HG03575 (cell line): ENCODE measurements around the gene CKS1B.

Experiments used
- ATAC-seq: cut with Tn5 transposase; IDR thresholded peaks from one replicate; pipeline ENCODE4 v1.9.1; 2021; ENCODE audit not compliant: unreplicated experiment, insufficient number of reproducible peaks, low FRiP score; ENCODE audit errors: extremely low read depth

CKS1B gene

GRCh38 chr1:155019377-155020245 is 45.1 kb downstream of the CKS1B start:
- no peak for ATAC-seq

GRCh38 chr1:155022136-155022926 is 47.9 kb downstream of the CKS1B start:
- ATAC-seq = no peak

GRCh38 chr1:155022927-155023236 is 48.4 kb downstream of the CKS1B start:
- no peak for ATAC-seq

DNA sequence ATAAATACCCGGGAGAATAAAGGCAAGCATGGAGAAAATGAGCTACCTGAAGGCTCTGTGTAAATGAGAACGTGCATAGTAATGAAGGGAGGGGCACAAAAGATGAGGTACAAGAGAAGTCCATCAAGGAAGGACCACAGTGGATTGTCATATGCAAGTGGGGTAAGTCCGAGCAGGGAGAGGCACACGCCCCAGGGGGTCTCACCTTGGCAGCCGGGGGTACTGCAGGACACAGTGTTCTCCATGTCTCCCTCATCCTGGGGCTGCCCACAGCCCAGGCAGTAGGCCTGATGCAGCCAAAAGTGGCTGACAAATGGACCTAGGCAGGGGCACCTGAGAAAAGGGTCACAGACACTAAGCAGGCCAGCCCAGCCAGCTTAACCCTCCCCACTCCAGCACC is 49.1 kb downstream of the CKS1B start:
- ATAC-seq = no peak

DNA sequence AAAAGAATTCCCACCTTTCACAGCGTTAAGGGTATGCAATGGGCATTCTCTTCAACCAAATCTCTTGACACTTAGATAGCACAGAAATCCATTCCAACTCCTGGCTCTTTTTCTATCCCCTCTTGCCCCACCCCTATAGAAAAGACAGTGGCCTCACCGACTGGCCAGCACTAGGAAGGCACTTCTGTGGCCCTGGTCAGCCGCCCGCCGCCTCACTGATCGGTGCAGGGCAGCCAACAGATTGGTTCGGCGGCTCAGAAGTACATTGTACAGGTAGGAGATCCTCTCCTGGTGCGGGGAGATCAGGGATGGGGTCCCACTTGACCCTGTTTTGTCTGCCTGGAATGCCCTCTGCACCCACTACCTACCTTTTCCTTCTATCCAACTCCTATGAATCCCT is 49.8 kb downstream of the CKS1B start:
- ATAC-seq = no peak

DNA sequence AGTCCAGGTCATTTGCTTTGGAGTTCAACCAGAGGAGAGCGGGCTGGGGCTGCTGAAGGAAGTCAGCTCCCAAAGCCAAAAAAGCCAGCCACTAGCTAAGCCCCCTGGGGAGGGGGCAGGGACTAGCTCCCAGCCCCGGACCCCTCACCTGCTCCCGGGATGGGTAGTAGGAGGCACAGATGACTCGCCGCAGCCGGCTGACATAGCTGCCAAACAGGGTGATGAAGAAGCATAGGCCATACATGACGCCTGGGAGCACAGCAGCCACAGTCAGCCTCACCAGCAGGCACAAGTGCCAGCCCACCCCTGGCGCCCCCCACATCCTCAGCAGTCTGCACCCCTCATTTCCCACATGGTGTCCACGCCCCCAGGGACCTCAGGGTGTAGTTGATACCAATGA is 51.7 kb downstream of the CKS1B start:
- no peak for ATAC-seq

GRCh38 chr1:155026588-155026987 is 52.1 kb downstream of the CKS1B start:
- no peak for ATAC-seq
